ENCODE results near the gene KL.

KL gene

GRCh38 chr13:33045851-33046592 is 29.8 kb downstream of the KL start:
- no peak for DNase-seq

GRCh38 chr13:33050161-33050560 is 33.9 kb downstream of the KL start:
- DNase-seq, result no peak

GRCh38 chr13:33051632-33052031 is 35.4 kb downstream of the KL start:
- DNase-seq, result peak in 1 of 3 experiments; percentile 1

GRCh38 chr13:33052506-33053280 is 36.5 kb downstream of the KL start:
- no peak for DNase-seq

- no peak for DNase-seq
Measured at GRCh38 chr13:33053397-33054066, 37.3 kb downstream of the KL start.

GRCh38 chr13:33057019-33057780 is 41.0 kb downstream of the KL start:
- DNase-seq, result peak in 1 of 3 experiments; percentile 24

- DNase-seq, result no peak
Measured at GRCh38 chr13:33058776-33059327, 42.6 kb downstream of the KL start.

- DNase-seq, result no peak
Measured at GRCh38 chr13:33060815-33061214, 44.6 kb downstream of the KL start.

- DNase-seq, result no peak
Measured at GRCh38 chr13:33066329-33066728, 50.1 kb downstream of the KL start.

GRCh38 chr13:33069365-33069764 is 53.1 kb downstream of the KL start:
- DNase-seq, result no peak

- DNase-seq, result no peak
Measured at GRCh38 chr13:33070713-33071112, 54.5 kb downstream of the KL start.

- DNase-seq, result peak in 1 of 3 experiments; percentile 7
Measured at GRCh38 chr13:33072282-33072681, 56.1 kb downstream of the KL start.

GRCh38 chr13:33072759-33073158 is 56.5 kb downstream of the KL start:
- no peak for DNase-seq

- DNase-seq, result peak in 2 of 3 experiments; percentile 55 to 91
Measured at GRCh38 chr13:33073338-33073737, 57.1 kb downstream of the KL start.

- no peak for DNase-seq
Measured at GRCh38 chr13:33076001-33076992, 60.1 kb downstream of the KL start.

GRCh38 chr13:33078263-33078662 is 62.0 kb downstream of the KL start:
- no peak for DNase-seq

- peak in 1 of 3 experiments; percentile 20 for DNase-seq
Measured at GRCh38 chr13:33079960-33080359, 63.7 kb downstream of the KL start.

- no peak for DNase-seq
Measured at GRCh38 chr13:33080972-33081590, 64.9 kb downstream of the KL start.

- DNase-seq, result no peak
Measured at GRCh38 chr13:33081666-33082065, 65.4 kb downstream of the KL start.

GRCh38 chr13:33083054-33083453 is 66.8 kb downstream of the KL start:
- DNase-seq, result no peak

GRCh38 chr13:33087091-33087490 is 70.9 kb downstream of the KL start:
- no peak for DNase-seq

Measured in NCI-H1417 (cell line).